Body of pancreas (tissue), 4 donors: ENCODE results near the gene PFN1. TPM values are rescaled to one million over a fixed set of nuclear protein-coding genes. Genes with fewer than 3 reads are reported as not detected.
A peak's percentile ranks its signal among the peaks of the same experiment; 100 is the strongest.

Experiments used
- ATAC-seq: fragments of 150-250 bp; one replicate; pipeline ENCODE4 v1.9.1; 2016
- DNase-seq, 4 donors: peaks; one replicate each; pipeline ENCODE4 v3.0.0-alpha.2; 2019
- H3K27ac ChIP-seq, 4 donors: fragments of 200-600 bp; sonication (generic); 1 replicate in 3 of 4; 2 replicates in 1 of 4; pipeline versions ENCODE4 v1.5.1 to v1.6.1; 2016 to 2019; ENCODE audit warnings: mild to moderate bottlenecking in 1 of 4, mixed read lengths in 1 of 4, moderate library complexity in 1 of 4
- H3K27me3 ChIP-seq, 2 donors: fragments of 200-600 bp; sonication (generic); one replicate each; pipeline ENCODE4 v1.6.0; 2016; ENCODE audit warnings: mild to moderate bottlenecking in 1 of 2
- H3K36me3 ChIP-seq, 2 donors: fragments of 200-600 bp; sonication (generic); replicated peaks in 1 of 2; 2 replicates each; pipeline ENCODE4 v1.5.1; 2016; ENCODE audit warnings: low read depth in 2 of 2; ENCODE audit not compliant: insufficient read depth in 1 of 2
- H3K4me1 ChIP-seq: fragments of 200-600 bp; sonication (generic); one replicate; pipeline ENCODE4 v1.6.0; 2016
- H3K4me3 ChIP-seq, 2 donors: fragments of 200-600 bp; sonication (generic); 1 replicate in 1 of 2; 2 replicates in 1 of 2; pipeline ENCODE4 v1.5.1; 2016 to 2019
- H3K9me3 ChIP-seq, 3 donors: fragments of 200-600 bp; sonication (generic); 1 replicate in 2 of 3; 2 replicates in 1 of 3; pipeline ENCODE4 v1.5.1; 2016
- POLR2A ChIP-seq, 3 donors: fragments of 450-650 bp; IDR thresholded peaks; one replicate each; pipeline ENCODE4 v1.6.1; 2016; ENCODE audit warnings: antibody characterized with exemption in 3 of 3, mild to moderate bottlenecking in 2 of 3
- WGBS, 2 donors: methylation state at CpG; one replicate each; pipeline ENCODE4 v1.1.5; 2017; 5-methylcytosine and 5-hydroxymethylcytosine counted together
- intact Hi-C: fragments of 100-400 bp; cut with DNase I; formaldehyde crosslinking; loops from one replicate; pipeline ENCODE4 v1.15.1; 2023
- total RNA-seq, 2 donors: library from RNA; depleted of rRNA; stranded (reverse); fragments of >200 nt; gene quantifications; one replicate each; pipeline ENCODE4 v1.1.0, GENCODE V29; 2016
- TF ChIP-seq, protein P1 (sequence below), 7 experiments: fragments of 450-650 bp in 4 of 7; fragments of 200-600 bp in 3 of 7; sonication (generic) in 3 of 7; IDR thresholded peaks; one replicate each; pipeline ENCODE4 v1.5.1; 2016 to 2019; ENCODE audit warnings: antibody characterized with exemption in 7 of 7

PFN1 gene
- total RNA-seq, 2 donors from 2014 or later, result 164 to 180 TPM

DNA sequence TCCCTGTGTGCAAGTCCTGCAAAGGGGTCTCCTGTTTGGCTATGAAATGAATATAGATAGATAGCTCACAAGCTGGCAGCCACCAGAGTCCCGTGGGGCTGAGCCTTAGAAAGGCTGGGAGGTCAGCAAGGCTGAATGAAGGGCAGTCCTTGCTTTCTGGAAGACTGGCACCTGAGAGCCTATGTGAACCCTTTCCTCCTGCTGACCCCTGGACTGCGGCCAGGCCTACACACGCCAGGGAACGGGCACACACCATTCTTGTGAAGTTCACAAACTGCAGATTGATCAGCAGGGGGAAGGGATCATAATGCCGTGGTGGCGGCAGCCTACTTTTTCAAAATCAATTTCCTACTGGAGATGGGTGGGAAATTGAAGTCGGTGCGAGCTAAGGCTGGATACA lies 50.0 kb downstream of the PFN1 start:
- H3K9me3 ChIP-seq, result no peaks in the 10 kb centered on the region
- intact Hi-C loops, result loop anchor here (10.0 kb wide), 1 partner anchor 194 kb away; the partner anchor contains the start of gene PELP1
- WGBS, 2 donors, result 29 to 36% methylated on average over 5 to 8 of the region's 8 CpGs
- peaks cover 37% of the 10 kb centered on the region for H3K4me1 ChIP-seq
- ATAC-seq (no peak), DNase-seq (peak; percentile 48 to 64 (median 57))
- no peaks in the 10 kb centered on the region for H3K27me3 ChIP-seq
- H3K4me3 ChIP-seq, result peak overlapping the region in 1 of 2 donors; percentile 48
- H3K27ac ChIP-seq, result peak overlapping the region in 2 of 4 donors; percentile 46 to 47
- peaks cover 0 to 6% of the 10 kb centered on the region in 2 donors for H3K36me3 ChIP-seq
- no peak for TF ChIP-seq POLR2A (IDR thresholded peaks at IDR 0.05)
- TF ChIP-seq, protein P1, sequence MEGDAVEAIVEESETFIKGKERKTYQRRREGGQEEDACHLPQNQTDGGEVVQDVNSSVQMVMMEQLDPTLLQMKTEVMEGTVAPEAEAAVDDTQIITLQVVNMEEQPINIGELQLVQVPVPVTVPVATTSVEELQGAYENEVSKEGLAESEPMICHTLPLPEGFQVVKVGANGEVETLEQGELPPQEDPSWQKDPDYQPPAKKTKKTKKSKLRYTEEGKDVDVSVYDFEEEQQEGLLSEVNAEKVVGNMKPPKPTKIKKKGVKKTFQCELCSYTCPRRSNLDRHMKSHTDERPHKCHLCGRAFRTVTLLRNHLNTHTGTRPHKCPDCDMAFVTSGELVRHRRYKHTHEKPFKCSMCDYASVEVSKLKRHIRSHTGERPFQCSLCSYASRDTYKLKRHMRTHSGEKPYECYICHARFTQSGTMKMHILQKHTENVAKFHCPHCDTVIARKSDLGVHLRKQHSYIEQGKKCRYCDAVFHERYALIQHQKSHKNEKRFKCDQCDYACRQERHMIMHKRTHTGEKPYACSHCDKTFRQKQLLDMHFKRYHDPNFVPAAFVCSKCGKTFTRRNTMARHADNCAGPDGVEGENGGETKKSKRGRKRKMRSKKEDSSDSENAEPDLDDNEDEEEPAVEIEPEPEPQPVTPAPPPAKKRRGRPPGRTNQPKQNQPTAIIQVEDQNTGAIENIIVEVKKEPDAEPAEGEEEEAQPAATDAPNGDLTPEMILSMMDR (IDR thresholded peaks at IDR 0.05), result no peak

GRCh38 chr17:4897785-4898184 lies 50.5 kb downstream of the PFN1 start:
- no peak for ATAC-seq
- intact Hi-C loops, result loop anchor here (10.0 kb wide), 1 partner anchor 193 kb away; the partner anchor contains the start of gene PELP1

GRCh38 chr17:4897198-4897687 lies 51.1 kb downstream of the PFN1 start:
- ATAC-seq (no peak), DNase-seq (no peak)
- H3K27ac ChIP-seq, result no peak overlapping the region
- no peak for TF ChIP-seq POLR2A (IDR thresholded peaks at IDR 0.05)
- TF ChIP-seq, protein P1 (IDR thresholded peaks at IDR 0.05), result no peak
- 80 to 83% methylated on average over 10 of the region's 10 CpGs for WGBS, 2 donors
- intact Hi-C loops, result loop anchor here (10.0 kb wide), 1 partner anchor 192 kb away; the partner anchor contains the start of gene PELP1
- peaks cover 0 to 11% of the 10 kb centered on the region in 2 donors for H3K36me3 ChIP-seq
- no peaks in the 10 kb centered on the region for H3K9me3 ChIP-seq
- H3K27me3 ChIP-seq, result no peaks in the 10 kb centered on the region
- no peak overlapping the region for H3K4me3 ChIP-seq
- H3K4me1 ChIP-seq, result peaks cover 30% of the 10 kb centered on the region

More at GRCh38 chr17:4897785-4898184, 50.5 kb downstream of the PFN1 start:
- H3K36me3 ChIP-seq, result peaks cover 0 to 7% of the 10 kb centered on the region in 2 donors
- peaks cover 31% of the 10 kb centered on the region for H3K4me1 ChIP-seq
- TF ChIP-seq POLR2A (IDR thresholded peaks at IDR 0.05), result no peak
- TF ChIP-seq, protein P1 (IDR thresholded peaks at IDR 0.05), result no peak
- H3K27me3 ChIP-seq, result no peaks in the 10 kb centered on the region
- WGBS, 2 donors, result 81 to 85% methylated on average over 5 of the region's 5 CpGs
- no peak for DNase-seq
- H3K9me3 ChIP-seq, result no peaks in the 10 kb centered on the region
- no peak overlapping the region for H3K4me3 ChIP-seq
- no peak overlapping the region for H3K27ac ChIP-seq

- ATAC-seq (no peak), DNase-seq (no peak)
- Histone ChIP-seq H3K27ac (no peak overlapping the region), H3K4me3 (no peak overlapping the region), H3K9me3 (no peaks in the 10 kb centered on the region), H3K27me3 (no peaks in the 10 kb centered on the region), H3K36me3 (peaks cover 0 to 14% of the 10 kb centered on the region in 2 donors), H3K4me1 (peaks cover 30% of the 10 kb centered on the region)
- intact Hi-C loops, result loop anchor here (10.0 kb wide), 1 partner anchor 192 kb away; the partner anchor contains the start of gene PELP1
- 91 to 94% methylated on average over 22 to 24 of the region's 27 CpGs for WGBS, 2 donors
- TF ChIP-seq, protein P1 (IDR thresholded peaks at IDR 0.05), result no peak
- no peak for TF ChIP-seq POLR2A (IDR thresholded peaks at IDR 0.05)
Observed at GRCh38 chr17:4896332-4897197, 51.8 kb downstream of the PFN1 start.
